GM12878 (cell line): ENCODE measurements around the gene RAB33A. TPM values are rescaled to one million over a fixed set of nuclear protein-coding genes. Genes with fewer than 3 reads are reported as not detected.

Source experiments
- EP300 ChIP-seq, 2 experiments: fragments of 150-350 bp in 1 of 2; IDR thresholded peaks; 2 replicates each; pipeline ENCODE4 v1.6.1; 2011 to 2012; ENCODE audit warnings: low read depth in 2 of 2, low read length in 2 of 2, borderline replicate concordance in 1 of 2, improper control_type of control experiment in 1 of 2, inconsistent platforms in 1 of 2; ENCODE audit not compliant: control insufficient read depth in 1 of 2
- HDGF ChIP-seq: fragments of 450-650 bp; IDR thresholded peaks from 2 replicates; pipeline ENCODE4 v1.6.1; 2016; ENCODE audit warnings: antibody characterized with exemption
- NFYB ChIP-seq: IDR thresholded peaks from 2 replicates; pipeline ENCODE4 v1.6.1; 2011; ENCODE audit warnings: low read depth, mild to moderate bottlenecking, low read length, improper control_type of control experiment, moderate library complexity; ENCODE audit not compliant: insufficient read depth
- NKRF ChIP-seq: fragments of 450-650 bp; conservative IDR thresholded peaks from 2 replicates; pipeline ENCODE4 v1.6.1; 2017; ENCODE audit warnings: mild to moderate bottlenecking, moderate library complexity
- PRDM15 ChIP-seq: fragments of 450-650 bp; formaldehyde crosslinking; IDR thresholded peaks from 2 replicates; pipeline ENCODE4 v1.4.0; 2020; ENCODE audit warnings: mild to moderate bottlenecking, moderate library complexity
- TCF7 ChIP-seq: IDR thresholded peaks from 2 replicates; pipeline ENCODE4 v1.6.1; 2014; ENCODE audit warnings: antibody characterized with exemption, borderline replicate concordance
- ZNF274 ChIP-seq: IDR thresholded peaks from one replicate; pipeline ENCODE4 v1.8.0; 2011; ENCODE audit not compliant: insufficient read length, insufficient read depth
- polyA plus RNA-seq, 11 experiments: library from polyadenylated mRNA; depleted of rRNA in 4 of 11; unstranded in 6 of 11; stranded (reverse) in 5 of 11; fragments of >200 nt; fragmentation: Nextera tagmentation in 4 of 11; fragmentation: Illumina TruSeq in 1 of 11; extraction: Ambion mirVana in 4 of 11; extraction: Trizol in 1 of 11; gene quantifications; 1 replicate in 1 of 11; 2 replicates in 10 of 11; pipeline versions ENCODE4 v1.2.1 to v1.2.3, GENCODE V29; 2011 to 2016; ENCODE audit warnings: inconsistent platforms in 2 of 11, missing spikeins in 2 of 11, low read depth in 1 of 11
- total RNA-seq, 4 experiments: library from RNA; depleted of rRNA in 3 of 4; stranded (reverse); fragments of >200 nt in 3 of 4; fragmentation: Illumina TruSeq in 1 of 4; extraction: Trizol in 1 of 4; gene quantifications; 2 replicates each; pipeline versions ENCODE4 v1.2.1 to v1.2.3, GENCODE V29; 2013 to 2021

Gene RAB33A
- total and polyA plus RNA-seq, 10 of the 15 experiments (the other 5 are each of a cell fraction or from before 2014, with no cell fraction given): 6.3 to 67.3 (median 33.4) TPM

GRCh38 chrX:130147631-130148030 lies 24.1 kb upstream of the RAB33A start (continued):
- TF ChIP-seq PRDM15 (CRISPR knock-in tag) (no peak), NKRF (no peak), HDGF (no peak), ZNF274 (no peak), NFYB (no peak), TCF7 (no peak), EP300 (IDR thresholded peaks at IDR 0.05; ENCODE audit: borderline replicate concordance in 1 of 2, control insufficient read depth in 1 of 2, low read depth in 2 of 2, low read length in 2 of 2) (no peak)
